IPS-18a (cell line): Measurements from ENCODE around the gene ARHGAP10.

Source experiments
- H3K27ac ChIP-seq: one replicate; pipeline ENCODE4 v1.5.1; 2013; ENCODE audit warnings: low read length
- H3K27me3 ChIP-seq: one replicate; pipeline ENCODE4 v1.6.1; 2013; ENCODE audit warnings: mild to moderate bottlenecking, low read length; ENCODE audit not compliant: control insufficient read depth, insufficient read depth
- H3K36me3 ChIP-seq: one replicate; pipeline ENCODE4 v1.6.1; 2013; ENCODE audit warnings: low read depth, low read length; ENCODE audit not compliant: control insufficient read depth
- H3K4me1 ChIP-seq: one replicate; pipeline ENCODE4 v1.6.1; 2013; ENCODE audit warnings: low read depth, low read length; ENCODE audit not compliant: control insufficient read depth
- H3K4me3 ChIP-seq: one replicate; pipeline ENCODE4 v1.5.1; 2013; ENCODE audit warnings: low read length
- H3K9ac ChIP-seq: one replicate; pipeline ENCODE4 v1.6.1; 2013; ENCODE audit warnings: mild to moderate bottlenecking, low read length, moderate library complexity
- H3K9me3 ChIP-seq: one replicate; pipeline ENCODE4 v1.6.1; 2013; ENCODE audit warnings: low read depth, low read length; ENCODE audit not compliant: control insufficient read depth

The ARHGAP10 gene

GRCh38 chr4:148108766-148109165, 376.9 kb downstream of the ARHGAP10 start:
- Histone ChIP-seq H3K27me3 (no peaks in the 10 kb centered on the region), H3K9me3 (no peaks in the 10 kb centered on the region), H3K4me3 (no peak overlapping the region), H3K36me3 (no peaks in the 10 kb centered on the region), H3K27ac (no peak overlapping the region), H3K4me1 (peaks cover 10% of the 10 kb centered on the region), H3K9ac (no peak overlapping the region)

- Histone ChIP-seq H3K36me3 (no peaks in the 10 kb centered on the region), H3K27ac (no peak overlapping the region), H3K9me3 (no peaks in the 10 kb centered on the region), H3K4me1 (peaks cover 10% of the 10 kb centered on the region), H3K9ac (no peak overlapping the region), H3K27me3 (no peaks in the 10 kb centered on the region), H3K4me3 (no peak overlapping the region)
Measured at GRCh38 chr4:148109216-148109615, 377.3 kb downstream of the ARHGAP10 start.

GRCh38 chr4:148110169-148110568, 378.3 kb downstream of the ARHGAP10 start:
- Histone ChIP-seq H3K27ac (no peak overlapping the region), H3K4me1 (peaks cover 19% of the 10 kb centered on the region), H3K9me3 (no peaks in the 10 kb centered on the region), H3K36me3 (no peaks in the 10 kb centered on the region), H3K4me3 (no peak overlapping the region), H3K27me3 (no peaks in the 10 kb centered on the region), H3K9ac (no peak overlapping the region)

GRCh38 chr4:148112231-148112982, 380.5 kb downstream of the ARHGAP10 start:
- H3K27me3 ChIP-seq, result no peaks in the 10 kb centered on the region
- no peaks in the 10 kb centered on the region for H3K9me3 ChIP-seq
- peak overlapping the region; percentile 12 for H3K4me3 ChIP-seq
- H3K27ac ChIP-seq, result no peak overlapping the region
- no peaks in the 10 kb centered on the region for H3K36me3 ChIP-seq
- no peak overlapping the region for H3K9ac ChIP-seq
- H3K4me1 ChIP-seq, result peaks cover 37% of the 10 kb centered on the region

- Histone ChIP-seq H3K36me3 (no peaks in the 10 kb centered on the region), H3K9me3 (no peaks in the 10 kb centered on the region), H3K27ac (no peak overlapping the region), H3K27me3 (no peaks in the 10 kb centered on the region), H3K9ac (no peak overlapping the region), H3K4me3 (no peak overlapping the region), H3K4me1 (peaks cover 37% of the 10 kb centered on the region)
Measured at GRCh38 chr4:148114436-148114835, 382.5 kb downstream of the ARHGAP10 start.

- peaks cover 37% of the 10 kb centered on the region for H3K4me1 ChIP-seq
- no peaks in the 10 kb centered on the region for H3K9me3 ChIP-seq
- H3K36me3 ChIP-seq, result no peaks in the 10 kb centered on the region
- no peak overlapping the region for H3K9ac ChIP-seq
- no peaks in the 10 kb centered on the region for H3K27me3 ChIP-seq
- H3K27ac ChIP-seq, result no peak overlapping the region
- H3K4me3 ChIP-seq, result no peak overlapping the region
Measured at GRCh38 chr4:148116264-148116663, 384.4 kb downstream of the ARHGAP10 start.

GRCh38 chr4:148116969-148117368, 385.1 kb downstream of the ARHGAP10 start:
- Histone ChIP-seq H3K9me3 (no peaks in the 10 kb centered on the region), H3K27me3 (no peaks in the 10 kb centered on the region), H3K4me1 (peaks cover 34% of the 10 kb centered on the region), H3K27ac (no peak overlapping the region), H3K36me3 (no peaks in the 10 kb centered on the region), H3K4me3 (no peak overlapping the region), H3K9ac (no peak overlapping the region)

GRCh38 chr4:148118179-148118578, 386.3 kb downstream of the ARHGAP10 start:
- Histone ChIP-seq H3K4me3 (no peak overlapping the region), H3K4me1 (peaks cover 27% of the 10 kb centered on the region), H3K36me3 (no peaks in the 10 kb centered on the region), H3K27me3 (no peaks in the 10 kb centered on the region), H3K9ac (no peak overlapping the region), H3K27ac (no peak overlapping the region), H3K9me3 (no peaks in the 10 kb centered on the region)

GRCh38 chr4:148118633-148119032, 386.7 kb downstream of the ARHGAP10 start:
- Histone ChIP-seq H3K4me3 (no peak overlapping the region), H3K27ac (no peak overlapping the region), H3K9me3 (no peaks in the 10 kb centered on the region), H3K9ac (no peak overlapping the region), H3K36me3 (no peaks in the 10 kb centered on the region), H3K4me1 (peaks cover 27% of the 10 kb centered on the region), H3K27me3 (no peaks in the 10 kb centered on the region)

GRCh38 chr4:148120216-148120615, 388.3 kb downstream of the ARHGAP10 start:
- Histone ChIP-seq H3K27ac (no peak overlapping the region), H3K4me3 (no peak overlapping the region), H3K27me3 (no peaks in the 10 kb centered on the region), H3K36me3 (no peaks in the 10 kb centered on the region), H3K9ac (no peak overlapping the region), H3K9me3 (peaks cover 5% of the 10 kb centered on the region), H3K4me1 (peaks cover 18% of the 10 kb centered on the region)
